Stimulated activated CD4-positive, alpha-beta T cell treated with anti-CD3 and anti-CD28 coated beads, TNF-alpha, amount 100 ng/mL, for 48 hours (primary cell): ENCODE data around the gene LHX5.
"Not testable (repeated sequence)": the region's sequence is repeated elsewhere in the genome, so short reads cannot be mapped to it uniquely, and the experiment has no call there.

ENCODE experiments used
- DNase-seq, 3 donors: peaks; one replicate each; pipeline ENCODE4 v3.0.0-alpha.2; 2020; ENCODE audit warnings: low read depth in 3 of 3

Gene LHX5

DNA sequence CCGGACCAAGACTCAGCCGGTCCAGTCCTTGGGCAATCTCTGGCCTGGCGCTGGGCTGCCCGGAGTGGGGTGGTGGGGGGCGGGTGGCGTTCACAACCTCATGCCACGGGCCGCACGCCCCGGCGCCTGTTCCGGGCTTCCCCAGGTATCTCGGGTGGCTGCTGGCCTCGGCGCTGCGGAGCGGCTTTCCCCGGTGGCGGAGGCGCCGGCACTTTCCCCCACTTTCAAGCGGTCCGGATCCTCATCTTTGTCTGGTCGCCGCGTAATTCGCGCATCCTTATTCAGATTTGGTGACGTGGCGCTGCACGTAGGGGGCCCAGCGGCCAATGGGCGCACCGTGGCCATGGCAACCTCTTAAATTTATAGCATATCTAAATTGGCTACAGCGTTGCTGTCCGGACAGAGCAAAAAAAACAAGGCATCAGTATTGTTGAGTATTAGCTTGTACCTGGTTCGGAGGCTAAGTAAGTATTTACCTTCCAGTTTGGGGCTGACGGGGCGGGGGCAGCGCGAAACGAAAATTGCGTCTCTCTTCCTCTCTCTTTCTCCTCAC lies at the start of gene LHX5:
Gene LHX5 (minus strand): TSS at position 253 of the 553 bp plus-strand sequence. CDS start 373 bp downstream, outside the sequence.
- no peak for DNase-seq

DNA sequence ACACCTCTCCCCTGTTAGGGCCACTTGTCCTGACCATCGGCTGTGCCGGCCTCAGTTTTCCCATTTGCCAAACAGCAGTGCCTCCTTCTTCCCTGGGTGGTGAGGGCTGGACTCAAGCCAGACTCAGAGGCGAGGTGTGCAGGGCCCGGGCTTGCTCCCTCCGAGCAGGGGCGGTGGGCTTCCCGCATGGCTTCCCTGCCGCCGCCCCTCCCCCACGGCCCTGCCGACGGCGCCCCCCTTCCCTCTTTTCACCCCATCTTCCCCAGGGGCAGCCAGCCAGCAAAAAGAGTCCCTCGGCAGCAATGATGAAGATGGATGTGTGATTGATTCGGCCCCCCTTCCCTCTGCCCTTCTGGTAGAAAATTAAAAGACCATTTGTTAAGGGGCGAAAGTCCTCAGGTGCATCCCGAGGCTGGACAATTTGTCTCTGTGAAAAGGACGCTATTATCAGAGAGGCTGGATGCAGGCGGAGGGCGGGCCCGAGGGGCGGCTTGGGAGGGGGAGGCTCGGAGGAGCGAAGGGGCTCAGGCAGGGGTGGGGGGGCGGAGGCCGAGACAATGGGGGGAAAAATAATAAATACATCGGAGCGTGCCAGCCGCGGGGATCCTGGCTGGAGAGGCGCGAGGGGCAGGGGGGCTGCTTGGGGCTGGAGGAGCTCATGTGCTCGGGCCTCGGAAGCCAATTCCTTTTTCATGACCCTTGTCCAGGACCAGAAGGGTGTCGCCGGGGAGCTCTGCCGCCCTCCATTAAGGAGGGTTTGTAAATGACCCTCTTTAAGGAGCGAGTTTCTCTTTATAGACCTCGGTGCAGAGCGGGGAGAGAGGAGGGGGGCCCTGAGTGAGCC lies 48.0 kb upstream of the LHX5 start:
- no peak for DNase-seq

DNA sequence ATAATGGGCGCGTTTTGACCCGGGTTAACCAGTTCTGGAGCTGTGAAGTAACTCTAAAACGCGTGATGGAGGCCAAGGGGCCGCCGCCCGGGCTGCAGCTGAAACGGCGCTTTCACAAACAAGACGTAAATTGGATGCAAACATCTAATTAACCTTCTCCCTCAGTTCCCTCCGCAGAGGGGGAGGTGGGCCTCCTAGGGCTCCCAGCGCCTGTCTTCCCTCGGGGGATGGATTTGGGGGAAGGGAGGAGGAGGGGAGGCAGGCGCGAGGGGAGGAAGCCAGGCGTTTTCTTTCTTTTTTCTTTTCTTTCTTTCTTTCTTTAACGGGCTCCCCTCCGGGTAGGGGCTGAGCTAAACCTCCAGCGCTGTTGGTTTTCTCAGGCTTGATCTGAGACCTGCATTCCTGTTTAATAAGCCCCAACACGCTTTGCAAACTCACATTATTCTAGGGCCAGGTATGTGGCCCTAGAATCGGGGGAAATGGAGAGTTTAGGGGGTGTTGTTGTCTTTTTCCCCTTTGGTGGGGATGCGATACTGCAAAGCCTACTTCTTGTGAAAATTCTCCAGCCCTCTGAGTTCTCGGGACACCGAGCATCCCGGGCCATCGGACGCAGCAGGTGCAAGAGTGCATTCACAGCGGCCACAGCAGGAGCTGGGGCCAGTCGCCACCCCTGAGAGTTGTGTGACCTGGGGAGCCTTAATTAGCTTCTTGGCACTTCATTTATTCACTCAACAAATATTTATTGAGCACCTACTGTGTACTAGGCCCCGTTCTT lies 43.6 kb upstream of the LHX5 start:
- DNase-seq, result no peak

DNA sequence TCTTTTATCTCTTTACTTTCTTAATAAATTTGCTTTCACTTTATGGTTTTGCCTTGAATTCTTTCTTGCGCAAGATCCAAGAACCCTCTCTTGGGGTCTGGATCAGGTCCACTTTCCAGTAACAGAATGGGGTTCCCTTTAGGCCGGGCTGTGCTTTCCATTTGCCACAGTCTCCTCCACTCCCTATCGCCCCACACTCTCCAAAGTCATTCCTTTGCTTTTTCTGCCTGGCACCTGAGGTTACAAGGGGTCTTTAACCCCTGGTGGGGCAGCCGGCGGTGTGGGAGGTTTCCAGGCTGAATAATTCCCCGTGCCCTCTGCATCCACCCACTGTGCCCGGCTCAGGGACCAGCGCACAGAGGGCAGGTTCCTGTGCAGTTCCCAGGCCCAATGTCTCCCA lies 42.9 kb upstream of the LHX5 start:
- DNase-seq, result no peak

DNA sequence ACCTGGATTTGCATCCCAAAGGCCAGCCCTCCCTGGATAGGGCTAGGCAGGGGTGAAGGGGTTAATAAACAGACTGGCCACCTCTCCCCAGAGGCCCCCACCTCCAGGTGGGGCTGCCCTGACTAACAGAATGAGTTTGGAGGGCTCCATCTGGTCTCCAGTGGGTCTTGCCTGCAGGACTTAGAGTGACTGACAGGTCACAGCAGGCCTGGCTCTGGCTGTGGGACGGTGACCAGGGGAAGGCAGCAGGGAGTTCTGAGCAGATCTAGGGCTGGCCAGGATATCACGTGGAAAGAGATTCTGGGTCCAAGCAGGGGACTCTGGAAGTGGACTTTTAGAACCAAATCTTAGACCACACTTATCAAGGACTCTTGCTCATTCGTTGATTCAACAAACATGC lies 40.9 kb upstream of the LHX5 start:
- DNase-seq, result no peak

DNA sequence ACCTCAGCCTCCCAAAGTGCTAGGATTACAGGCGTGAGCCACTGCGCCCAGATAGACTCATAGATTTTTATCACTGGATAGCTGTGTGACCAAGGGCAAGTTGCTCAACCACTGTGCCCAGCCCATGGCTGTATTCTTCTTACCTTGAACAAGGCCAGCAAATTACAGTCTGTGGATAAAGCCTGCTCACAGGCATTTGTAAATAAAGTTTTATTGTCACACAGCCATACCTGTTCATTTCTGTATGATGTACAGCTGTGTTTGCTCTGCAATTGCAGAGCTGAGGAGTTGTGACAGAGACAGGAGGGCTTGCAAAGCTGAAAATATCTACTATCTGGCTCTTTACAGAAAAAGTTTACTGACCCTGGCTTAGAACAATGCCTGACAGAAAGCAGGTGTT lies 35.2 kb upstream of the LHX5 start:
- DNase-seq, result no peak

DNA sequence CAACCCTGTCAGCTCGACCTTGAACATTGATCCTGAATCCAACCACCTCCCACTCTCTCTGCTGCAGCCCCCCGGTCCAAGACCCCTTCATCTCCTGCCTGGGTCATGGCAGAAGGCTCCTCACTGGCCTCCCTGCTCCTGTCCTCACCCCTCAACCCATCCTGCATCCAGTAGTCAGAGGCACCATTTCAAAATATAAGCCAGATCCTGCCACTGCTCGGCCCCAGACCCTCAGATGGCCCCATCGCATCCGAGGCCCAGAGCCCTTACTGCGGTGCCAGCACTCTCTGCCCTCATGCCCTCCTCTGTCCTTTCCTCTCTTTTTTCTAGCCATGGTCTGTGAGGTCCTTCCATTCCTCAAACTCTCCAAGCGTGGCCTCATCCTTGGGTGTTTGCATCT lies 34.3 kb upstream of the LHX5 start:
- no peak for DNase-seq

DNA sequence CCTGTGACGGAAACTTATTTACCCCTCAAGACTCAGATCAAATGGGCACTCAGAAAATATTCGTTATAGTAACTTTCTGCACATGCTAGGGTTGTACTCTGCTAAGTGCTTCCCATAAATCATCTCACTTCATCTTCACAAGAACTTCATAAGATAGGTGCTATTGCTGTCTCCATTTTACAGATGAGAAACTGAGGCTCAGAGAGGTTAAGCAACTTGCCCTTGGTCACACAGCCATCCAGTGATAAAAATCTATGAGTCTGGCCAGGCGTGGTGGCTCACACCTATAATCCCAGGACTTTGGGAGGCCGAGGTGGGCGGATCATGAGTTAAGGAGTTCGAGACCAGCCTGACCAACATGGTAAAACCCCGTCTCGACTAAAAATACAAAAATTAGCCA lies 33.2 kb upstream of the LHX5 start:
- no peak for DNase-seq

DNA sequence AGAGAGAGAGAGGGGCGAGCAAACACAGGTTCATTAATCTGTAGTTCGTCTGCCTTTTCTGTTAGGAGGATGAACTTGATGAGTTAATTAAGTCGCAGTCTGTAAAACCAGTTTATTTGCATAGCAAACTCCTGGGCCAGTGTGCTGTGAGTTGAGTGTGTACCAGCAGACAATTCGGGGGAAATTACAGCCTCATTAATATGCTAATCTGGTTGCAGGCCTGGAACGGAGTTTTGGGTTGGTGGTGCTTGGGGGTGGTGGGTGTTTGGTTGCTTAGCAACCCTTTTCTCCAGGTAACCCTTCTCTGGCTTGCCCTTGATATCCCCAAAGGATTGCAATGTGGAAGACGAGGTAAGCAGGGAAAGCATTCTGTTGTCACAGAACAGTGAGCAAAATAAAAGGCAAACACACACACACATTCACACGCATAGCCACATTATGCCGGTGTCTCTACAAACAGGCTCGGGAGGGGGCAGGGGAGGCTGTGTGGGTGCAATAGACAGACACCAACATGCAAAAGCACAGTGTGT lies 29.2 kb upstream of the LHX5 start:
- DNase-seq, result no peak

DNA sequence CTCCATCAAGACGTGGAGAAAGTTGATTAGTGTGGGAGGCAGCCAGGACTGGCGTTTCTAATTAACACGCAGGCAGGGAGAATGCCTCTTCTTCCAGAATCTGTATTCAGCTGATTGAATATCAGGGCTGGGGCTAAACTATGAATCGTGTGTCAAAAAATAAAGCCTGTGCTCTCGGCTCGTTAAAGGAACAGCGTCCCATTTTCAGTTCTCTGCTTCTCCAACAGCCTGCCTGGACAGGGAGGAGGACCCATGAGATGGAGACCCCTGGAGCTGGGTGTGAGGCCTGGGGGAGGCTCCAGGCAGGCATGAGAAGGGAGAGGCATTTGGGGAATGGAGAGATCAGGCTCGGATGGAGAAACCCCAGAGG lies 28.6 kb upstream of the LHX5 start:
- DNase-seq, result no peak

DNA sequence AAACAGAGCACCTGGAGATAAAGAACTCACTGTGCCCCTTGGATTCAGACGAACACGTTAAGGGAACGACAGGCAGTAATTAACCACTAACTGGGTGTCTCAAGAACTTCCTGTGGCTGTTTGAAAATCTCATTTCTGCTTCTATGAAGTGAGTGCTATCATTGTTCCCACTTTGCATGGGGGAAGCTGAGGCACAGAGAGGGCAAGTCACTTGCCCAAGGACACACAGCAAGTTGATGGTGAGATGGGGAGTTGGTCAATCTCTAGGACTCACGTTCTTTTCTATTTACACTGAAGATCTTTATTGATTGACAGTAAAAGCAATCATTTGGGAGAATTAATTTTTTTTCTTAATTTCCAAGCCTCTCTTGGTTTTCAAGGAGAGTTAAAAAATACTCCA lies 26.8 kb upstream of the LHX5 start:
- DNase-seq, result no peak

DNA sequence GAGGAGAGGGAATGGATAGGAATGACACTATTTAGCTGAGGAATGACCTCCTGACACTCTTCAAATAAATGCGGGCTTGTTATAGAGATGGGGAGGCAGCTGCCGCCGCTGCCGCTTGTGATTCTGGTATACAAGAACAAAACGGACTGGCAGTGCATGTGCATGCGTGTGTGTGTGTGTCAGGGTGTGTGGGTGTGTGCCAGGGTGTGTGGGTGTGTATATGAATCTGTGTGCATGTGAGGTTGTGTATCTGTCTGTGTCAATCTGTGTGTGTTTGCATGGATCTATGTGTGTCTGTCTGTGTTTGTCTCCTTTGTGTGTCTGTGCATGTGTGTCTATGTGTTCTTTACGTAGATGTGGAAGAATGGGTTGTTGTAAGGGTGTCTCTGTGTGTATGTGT lies 26.0 kb upstream of the LHX5 start:
- DNase-seq, result no peak

DNA sequence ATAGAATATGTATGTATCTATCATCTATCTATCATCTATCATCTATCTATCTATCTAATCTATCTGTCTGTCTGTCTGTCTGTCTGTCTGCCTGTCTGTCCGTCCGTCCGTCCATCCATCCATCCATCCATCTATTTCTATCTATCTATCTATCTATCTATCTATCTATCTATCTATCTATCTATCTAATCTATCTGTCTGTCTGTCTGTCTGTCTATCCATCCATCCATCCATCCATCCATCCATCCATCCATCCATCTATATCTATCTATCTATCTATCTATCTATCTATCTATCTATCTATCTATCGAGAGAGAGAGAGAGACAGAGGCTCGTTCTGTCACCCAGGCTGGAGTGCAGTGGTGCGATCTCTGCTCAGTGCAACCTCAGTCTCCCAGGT lies 24.3 kb upstream of the LHX5 start:
- not testable (repeated sequence) for DNase-seq

DNA sequence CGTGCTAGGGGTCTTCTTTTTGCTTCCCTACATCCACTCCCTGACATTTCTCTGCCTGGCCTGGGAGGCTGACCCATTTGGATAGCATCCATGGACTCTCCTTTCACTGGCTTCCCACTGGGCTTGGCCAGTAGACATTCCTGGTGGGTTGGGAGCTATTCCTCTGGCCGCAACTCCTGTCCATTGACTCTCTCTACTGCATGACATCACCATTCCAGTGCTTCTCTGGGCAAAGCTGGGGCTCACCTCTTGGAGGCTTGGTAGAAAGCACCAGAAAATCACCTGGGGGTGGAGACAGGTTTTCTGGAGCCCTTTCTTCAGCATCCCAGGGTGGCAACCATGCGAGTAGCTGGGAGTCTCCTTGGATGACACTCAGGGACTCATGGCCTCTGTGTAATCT lies 16.7 kb upstream of the LHX5 start:
- DNase-seq, result no peak

DNA sequence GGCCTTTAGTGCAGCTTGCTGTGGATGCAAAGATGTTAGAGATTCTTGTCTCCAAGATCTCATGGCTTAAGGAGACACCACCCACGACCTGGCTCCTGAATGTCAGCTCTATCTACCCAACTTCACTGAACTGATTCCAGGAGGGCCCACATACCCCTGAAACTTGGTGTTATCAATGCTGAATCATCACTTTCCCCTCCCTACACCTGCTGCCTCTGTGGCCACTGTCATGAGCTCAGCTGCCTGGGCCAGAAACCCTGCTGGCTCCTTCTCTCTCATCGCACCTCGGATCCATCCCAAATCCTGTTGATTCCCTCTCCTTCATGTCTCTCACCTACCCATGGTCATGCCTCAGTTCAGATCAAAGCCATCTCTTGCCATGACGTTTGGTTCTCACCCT lies 15.1 kb upstream of the LHX5 start:
- DNase-seq, result no peak

DNA sequence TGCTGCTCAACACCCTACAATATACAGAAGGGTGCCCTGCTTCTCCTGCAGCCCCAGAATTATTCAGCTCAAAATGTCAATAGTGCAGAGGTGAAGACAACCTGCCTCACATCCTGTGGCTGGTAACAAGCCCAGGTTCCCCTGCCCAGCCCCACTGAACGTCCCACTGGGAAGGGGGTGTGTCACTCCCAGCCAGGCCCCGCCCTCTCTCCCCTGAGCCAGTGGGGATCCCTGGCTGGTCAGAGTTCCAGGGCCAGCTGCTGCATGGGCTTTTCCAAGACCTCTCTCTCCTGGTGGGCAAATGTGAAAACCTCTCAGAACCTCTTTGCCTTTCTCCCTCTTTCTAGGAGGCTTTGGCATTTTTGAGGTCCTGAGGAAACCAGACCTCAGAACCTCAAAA lies 13.7 kb upstream of the LHX5 start:
- no peak for DNase-seq

DNA sequence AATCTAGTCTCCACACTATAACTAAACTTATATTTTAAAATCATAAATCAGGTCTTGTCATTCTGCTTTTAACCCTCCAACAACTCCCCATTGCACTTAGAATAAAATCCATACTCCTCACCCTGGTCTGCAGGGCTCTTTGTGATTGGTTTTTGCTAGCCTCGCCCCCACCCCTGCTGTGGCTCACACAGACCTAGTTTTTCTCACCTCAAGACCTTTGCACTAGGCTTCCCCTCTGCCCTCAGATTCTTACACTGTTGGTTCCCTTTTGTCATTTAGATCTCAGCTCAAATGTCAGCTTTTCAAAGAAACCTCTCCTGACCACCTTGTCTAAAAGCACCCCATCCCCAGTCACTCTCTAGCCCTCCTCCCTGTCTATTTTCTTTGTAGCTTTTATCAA lies 10.7 kb upstream of the LHX5 start:
- no peak for DNase-seq

DNA sequence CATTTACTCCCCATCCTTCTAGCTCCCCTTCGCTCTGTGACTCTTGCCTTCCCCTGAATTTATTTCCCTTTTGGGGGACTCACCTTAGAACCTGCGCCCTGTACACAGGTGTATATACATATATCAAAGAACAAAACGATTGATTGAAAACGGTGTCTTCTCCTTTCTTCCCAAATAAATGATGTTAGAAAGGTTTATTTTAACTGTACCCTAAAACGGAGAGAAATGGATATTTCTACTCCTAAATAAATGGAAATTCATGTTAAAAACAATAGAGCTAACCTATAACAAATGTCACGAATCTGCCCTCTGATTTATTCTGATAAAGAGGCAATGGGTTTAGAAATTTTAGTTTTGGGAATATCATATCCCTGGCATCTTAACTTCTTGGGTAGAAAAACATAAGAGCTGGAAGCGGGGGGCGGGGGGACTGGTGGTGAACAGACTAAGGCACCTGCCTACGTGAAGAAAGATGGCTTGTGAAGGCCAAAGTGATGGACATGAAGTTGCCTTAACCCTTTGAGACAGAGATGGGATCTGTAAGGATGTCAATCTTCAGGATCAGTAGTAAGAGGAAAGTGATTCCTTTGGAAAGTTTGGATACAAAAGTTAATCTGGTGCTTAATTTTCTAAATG lies 8.8 kb upstream of the LHX5 start:
- no peak for DNase-seq

DNA sequence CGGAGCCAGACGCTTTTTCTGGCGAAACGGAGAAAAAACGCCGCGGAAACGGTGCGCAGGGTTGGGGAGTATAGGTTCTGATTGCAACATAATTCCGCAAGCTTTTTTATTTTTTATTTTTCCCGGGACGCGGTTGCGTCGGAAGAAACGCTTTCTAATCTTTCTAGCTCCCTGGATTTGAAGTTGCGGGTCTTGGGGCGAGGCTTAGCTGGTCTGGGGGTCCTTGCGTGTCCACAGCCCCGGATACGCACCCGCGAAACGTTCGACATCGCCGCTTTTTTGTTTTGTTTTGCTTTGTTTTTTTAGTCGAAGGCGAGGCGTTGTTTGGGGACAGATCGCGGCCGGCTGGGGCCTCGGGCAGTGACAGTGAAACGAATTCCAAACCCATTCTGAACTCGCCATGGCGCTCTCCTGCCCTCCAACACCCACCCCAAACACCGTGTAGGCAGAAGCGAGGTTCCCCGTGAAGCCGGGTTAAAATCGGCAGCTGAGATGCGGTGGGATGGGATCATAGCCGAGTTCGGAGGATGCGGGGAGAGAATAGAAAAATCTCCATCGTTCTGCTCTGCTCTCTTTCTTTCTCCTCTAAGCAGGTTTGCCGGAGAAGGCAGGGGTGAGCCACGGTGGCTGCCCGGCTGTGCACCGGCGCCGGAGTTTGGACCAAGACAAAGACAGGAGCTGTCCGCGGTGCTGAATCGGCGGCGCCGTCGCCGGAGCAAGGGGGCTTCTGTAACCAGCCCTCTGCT lies 8.1 kb upstream of the LHX5 start:
- peak in 1 of 3 donors; percentile 48 for DNase-seq

DNA sequence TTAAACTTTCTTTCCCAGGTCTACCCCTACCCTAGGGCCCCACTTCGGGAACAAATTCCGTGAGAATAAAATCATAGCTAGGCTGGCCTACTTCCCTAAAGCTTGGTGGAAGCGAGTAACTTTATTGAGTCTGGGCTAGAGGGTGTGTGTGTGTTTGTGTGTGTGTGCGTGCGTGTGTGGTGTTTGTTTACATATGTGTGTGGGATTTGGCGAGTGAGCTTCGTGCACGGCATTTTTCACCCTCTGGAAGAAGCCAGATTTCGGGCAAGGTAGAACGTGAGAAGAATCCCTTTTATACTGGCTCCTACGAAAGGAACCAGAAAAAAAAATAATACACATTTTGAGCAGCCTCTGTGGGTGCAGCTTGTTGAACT lies 7.5 kb upstream of the LHX5 start:
- DNase-seq, result no peak

DNA sequence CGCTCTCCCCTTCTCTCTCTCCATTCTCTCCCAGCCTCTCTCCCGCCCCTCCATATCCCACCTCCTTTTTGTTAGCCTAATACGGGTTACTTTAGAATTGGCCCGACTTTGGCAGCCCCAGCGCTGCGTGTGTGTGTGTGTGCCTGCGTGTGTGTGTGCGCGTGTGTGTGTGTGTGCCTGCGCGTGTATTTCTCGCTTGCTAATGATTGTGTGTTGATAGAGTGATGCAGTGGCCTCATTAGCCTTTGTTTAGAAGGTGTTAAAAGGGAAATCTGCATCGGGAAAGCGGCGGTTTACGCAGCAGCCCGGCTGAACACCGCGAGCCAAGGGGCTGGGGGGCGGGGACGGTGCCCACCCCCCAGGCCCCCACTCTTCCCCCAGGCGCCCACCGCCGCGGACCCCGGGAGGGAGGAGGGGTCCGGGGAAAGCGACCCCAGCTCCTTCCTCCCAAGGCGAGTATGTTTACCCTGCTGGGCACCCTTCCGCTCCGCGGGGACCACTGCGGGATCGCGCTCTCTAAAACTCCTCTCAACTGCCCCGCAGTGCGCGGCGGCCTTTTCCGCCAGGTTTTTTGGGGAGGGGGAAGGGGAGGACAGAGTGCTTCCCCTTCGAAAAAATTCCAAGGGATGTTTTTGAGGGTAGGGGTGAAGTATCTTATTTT lies 6.8 kb upstream of the LHX5 start:
- DNase-seq, result no peak
